GM12865 (cell line): ENCODE results near the gene LGALS3.

Experiments used
- DNase-seq: peaks from one replicate; pipeline ENCODE4 v3.0.0; 2010; ENCODE audit warnings: low read depth
- H3K4me3 ChIP-seq: 2 replicates; pipeline ENCODE4 v1.5.1; 2011; ENCODE audit warnings: mild to moderate bottlenecking, low read depth, low read length, control low read depth
- TF ChIP-seq, protein P1 (sequence below): IDR thresholded peaks from 2 replicates; pipeline ENCODE4 v1.5.1; 2011; ENCODE audit warnings: low read length, control low read depth, low read depth, inconsistent platforms; ENCODE audit not compliant: insufficient read depth; ENCODE audit errors: missing control alignments

The LGALS3 gene

DNA sequence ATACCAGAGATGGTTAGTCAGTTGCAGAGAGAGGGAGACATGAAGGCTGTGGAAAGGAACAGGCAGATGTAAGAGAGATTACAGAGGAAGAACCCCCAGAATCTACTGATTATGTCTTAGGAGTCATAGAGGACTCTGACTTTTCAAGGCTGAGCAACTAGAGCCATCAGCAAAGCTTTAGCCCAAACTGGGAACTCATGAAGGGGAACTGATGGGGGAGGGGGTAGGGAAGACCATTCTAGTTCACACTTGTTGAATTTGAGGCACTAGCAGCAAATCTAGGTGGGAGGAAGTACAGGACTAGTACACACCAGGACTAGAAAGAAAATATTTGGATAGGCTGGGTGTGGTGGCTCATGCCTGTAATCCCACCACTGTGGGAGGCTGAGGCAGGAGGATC lies 10.1 kb downstream of the LGALS3 start:
- DNase-seq, result no peak
- TF ChIP-seq, protein P1, sequence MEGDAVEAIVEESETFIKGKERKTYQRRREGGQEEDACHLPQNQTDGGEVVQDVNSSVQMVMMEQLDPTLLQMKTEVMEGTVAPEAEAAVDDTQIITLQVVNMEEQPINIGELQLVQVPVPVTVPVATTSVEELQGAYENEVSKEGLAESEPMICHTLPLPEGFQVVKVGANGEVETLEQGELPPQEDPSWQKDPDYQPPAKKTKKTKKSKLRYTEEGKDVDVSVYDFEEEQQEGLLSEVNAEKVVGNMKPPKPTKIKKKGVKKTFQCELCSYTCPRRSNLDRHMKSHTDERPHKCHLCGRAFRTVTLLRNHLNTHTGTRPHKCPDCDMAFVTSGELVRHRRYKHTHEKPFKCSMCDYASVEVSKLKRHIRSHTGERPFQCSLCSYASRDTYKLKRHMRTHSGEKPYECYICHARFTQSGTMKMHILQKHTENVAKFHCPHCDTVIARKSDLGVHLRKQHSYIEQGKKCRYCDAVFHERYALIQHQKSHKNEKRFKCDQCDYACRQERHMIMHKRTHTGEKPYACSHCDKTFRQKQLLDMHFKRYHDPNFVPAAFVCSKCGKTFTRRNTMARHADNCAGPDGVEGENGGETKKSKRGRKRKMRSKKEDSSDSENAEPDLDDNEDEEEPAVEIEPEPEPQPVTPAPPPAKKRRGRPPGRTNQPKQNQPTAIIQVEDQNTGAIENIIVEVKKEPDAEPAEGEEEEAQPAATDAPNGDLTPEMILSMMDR, result no peak
- no peak overlapping the region for H3K4me3 ChIP-seq

DNA sequence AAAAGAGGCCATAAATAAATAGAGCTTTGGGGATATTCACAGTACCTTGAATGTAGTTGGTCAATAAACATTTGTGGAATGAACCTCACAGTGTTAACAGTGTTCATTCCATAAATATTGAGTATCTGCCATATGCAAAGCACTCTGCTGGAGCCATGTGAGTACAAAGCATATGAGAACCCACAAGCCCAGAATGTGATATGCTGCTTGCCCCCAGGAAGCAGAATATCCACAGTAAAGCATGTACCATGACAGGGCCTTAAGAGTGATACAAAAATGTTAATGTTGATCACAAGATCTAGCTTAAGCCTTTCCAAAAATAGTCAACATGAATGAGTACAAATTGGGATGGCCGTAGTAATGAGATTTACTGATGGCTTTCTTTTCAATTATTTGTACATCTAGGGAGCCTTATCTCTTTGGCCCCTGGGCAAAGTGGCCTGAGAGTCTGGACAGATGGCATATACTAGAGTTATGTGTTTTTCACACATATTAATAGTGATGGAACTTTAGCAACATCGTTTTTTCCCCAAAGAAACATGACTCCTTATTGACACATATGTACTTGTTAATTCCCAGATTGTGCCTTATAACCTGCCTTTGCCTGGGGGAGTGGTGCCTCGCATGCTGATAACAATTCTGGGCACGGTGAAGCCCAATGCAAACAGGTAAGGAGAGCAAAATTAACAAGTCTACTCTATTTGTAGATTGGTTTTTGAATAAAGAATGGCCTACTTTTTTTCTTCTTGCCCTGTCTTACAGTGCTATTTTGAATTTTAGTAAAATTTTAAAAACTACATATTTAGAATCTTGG lies 10.9 kb downstream of the LGALS3 start:
- DNase-seq, result no peak
- TF ChIP-seq, protein P1, result no peak

DNA sequence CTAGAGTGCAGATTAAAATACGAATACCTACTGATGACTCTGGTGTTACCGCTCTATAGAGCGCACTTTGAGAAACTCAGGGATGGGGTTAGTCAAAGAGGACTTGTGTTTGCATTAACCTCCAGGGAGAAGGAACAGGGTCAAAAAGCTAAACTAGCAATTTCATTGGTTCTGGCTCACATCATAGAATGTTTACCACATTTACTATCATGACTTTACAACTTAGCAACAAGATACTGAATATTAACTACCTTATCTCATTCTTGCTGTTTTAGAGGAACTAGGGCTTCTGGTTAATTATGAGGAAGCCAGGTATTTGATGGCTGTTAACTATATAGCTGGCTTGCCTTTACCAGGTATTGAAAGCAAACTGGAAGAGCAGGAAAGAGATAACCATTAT lies 12.8 kb downstream of the LGALS3 start:
- TF ChIP-seq, protein P1, result no peak
- DNase-seq, result no peak

More for the DNA sequence above, 10.9 kb downstream of the LGALS3 start:
- H3K4me3 ChIP-seq, result no peak overlapping the region

DNA sequence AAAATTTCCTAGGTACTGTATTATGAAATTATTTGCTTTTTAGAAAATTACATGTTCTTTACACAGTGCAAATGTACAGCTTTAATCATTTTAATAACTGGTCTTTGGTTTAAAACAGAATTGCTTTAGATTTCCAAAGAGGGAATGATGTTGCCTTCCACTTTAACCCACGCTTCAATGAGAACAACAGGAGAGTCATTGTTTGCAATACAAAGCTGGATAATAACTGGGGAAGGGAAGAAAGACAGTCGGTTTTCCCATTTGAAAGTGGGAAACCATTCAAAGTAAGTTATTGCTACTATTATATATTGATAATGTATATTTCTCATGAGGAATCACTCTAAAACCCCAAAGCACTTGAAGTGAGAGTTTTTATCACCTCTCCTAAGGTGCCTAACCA lies 13.4 kb downstream of the LGALS3 start:
- DNase-seq, result no peak
- H3K4me3 ChIP-seq, result no peak overlapping the region
- TF ChIP-seq, protein P1, result no peak

More for the DNA sequence above, 12.8 kb downstream of the LGALS3 start:
- H3K4me3 ChIP-seq, result no peak overlapping the region

DNA sequence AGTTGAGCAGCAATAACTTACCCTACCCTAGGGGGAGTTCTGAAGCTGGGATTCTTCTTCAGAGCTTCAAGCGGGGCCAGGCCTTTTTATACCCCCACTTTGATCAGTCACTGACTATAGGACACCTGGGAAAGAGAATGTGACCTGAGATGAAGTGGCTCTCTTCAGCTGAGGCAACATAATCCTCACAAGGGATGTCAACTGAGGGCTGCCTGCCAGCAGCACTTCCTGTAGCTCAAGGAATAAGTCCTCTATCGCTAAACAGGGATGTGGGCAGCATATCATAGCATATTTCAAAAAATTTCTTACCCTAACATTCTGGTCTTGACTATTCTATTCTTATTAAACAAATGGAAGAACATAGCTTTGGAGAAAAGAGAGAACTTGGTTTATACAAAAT lies 17.4 kb downstream of the LGALS3 start:
- H3K4me3 ChIP-seq, result no peak overlapping the region
- TF ChIP-seq, protein P1, result no peak
- no peak for DNase-seq

DNA sequence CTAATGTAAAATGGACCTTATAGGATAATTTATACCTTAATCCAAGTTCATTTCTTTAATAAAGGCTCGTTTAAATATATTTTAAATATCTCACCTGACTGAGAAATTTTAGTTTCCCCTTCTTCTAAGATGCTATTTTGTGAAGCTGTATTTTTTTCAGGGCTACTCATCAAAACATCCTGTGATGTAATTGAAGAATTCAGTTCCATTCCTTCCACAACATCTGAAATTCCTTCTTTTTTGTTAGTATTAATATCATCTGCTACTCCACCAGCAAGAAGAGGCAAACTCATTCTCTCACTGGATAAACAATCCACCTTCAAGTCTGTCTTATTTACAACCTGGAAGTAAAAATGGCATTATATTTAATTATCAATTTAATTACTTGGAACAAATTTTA lies 22.5 kb downstream of the LGALS3 start:
- H3K4me3 ChIP-seq, result no peak overlapping the region
- no peak for DNase-seq
- TF ChIP-seq, protein P1, result no peak

DNA sequence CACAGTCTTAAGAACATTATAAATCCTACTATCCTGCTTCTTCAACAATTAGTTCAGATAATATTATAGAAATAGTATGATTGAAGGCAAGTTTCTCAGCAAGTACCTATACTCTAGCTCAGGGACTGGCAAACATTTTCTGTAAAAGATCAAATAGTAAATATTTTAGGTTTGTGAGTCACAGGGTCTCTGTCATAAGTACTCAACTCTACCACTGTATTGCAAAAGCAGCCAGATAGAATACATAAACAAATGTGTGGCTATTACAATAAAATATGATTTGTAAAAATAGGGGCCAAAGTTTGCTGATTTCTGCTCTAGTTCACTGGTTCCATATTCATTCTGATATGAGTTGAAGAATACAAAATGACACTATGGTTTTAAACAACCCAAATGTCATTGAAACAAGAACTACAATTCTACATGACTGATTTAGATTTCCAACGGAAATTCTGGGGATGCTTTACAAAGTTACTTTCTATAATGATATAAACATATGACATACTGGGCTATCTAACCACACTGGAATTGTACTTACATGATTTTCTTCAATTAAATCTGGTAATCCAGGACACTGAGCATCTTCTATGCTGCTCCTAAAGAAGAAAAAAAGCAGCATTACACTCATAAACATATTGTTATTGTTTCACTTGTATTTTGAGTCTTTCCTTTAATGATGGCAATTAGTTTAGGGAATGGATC lies 23.2 kb downstream of the LGALS3 start:
- TF ChIP-seq, protein P1, result no peak
- H3K4me3 ChIP-seq, result no peak overlapping the region
- no peak for DNase-seq
